ENCODE data around the gene CDC20B. TPM values are rescaled to one million over a fixed set of nuclear protein-coding genes. Genes with fewer than 3 reads are reported as not detected.

Gene CDC20B
- total RNA-seq: not detected

GRCh38 chr5:55172937-55173686, at the start of gene CDC20B:
Gene CDC20B (minus strand): TSS chr5:55173177. CDS start chr5:55173000, 177 bp downstream.
- intact Hi-C loops (cut with micrococcal nuclease): loop anchor here (1.0 to 10.0 kb wide), 7 partner anchors 53 to 1664 kb away; partner anchors contain the start of genes CCNO, DHX29 and MTREX
- peak; percentile 78 for DNase-seq
- peaks cover 60% of the 10 kb centered on the region for H3K27me3 Mint-ChIP-seq
- H3K9me3 Mint-ChIP-seq: no peaks in the 10 kb centered on the region
- H3K4me1 Mint-ChIP-seq (ENCODE audit: low read depth): peaks cover 42% of the 10 kb centered on the region
- no peaks in the 10 kb centered on the region for H3K36me3 Mint-ChIP-seq
- H3K4me3 Mint-ChIP-seq: peak within 1 kb of the TSS; percentile 80
- ChIA-PET POLR2A (interaction anchor here (1.2 kb wide), 1 partner anchor 134 kb away, joined by 6 read pairs; the partner anchor contains the start of genes DHX29 and MTREX), CTCF (interaction anchor here (0.8 to 3.2 kb wide), 8 partner anchors 10 to 271 kb away, joined by 3 to 22 read pairs (median 4); partner anchors contain the start of genes CCNO, DHX29, GPX8 and MTREX)
- no peak within 1 kb of the TSS for H3K27ac Mint-ChIP-seq

- ChIA-PET CTCF (no interaction called here), POLR2A (no interaction called here)
- no peak overlapping the region for H3K27ac Mint-ChIP-seq
- no peak for DNase-seq
- no peaks in the 10 kb centered on the region for H3K36me3 Mint-ChIP-seq
- H3K4me1 Mint-ChIP-seq (ENCODE audit: low read depth): peaks cover 21% of the 10 kb centered on the region
- no peak overlapping the region for H3K4me3 Mint-ChIP-seq
- H3K9me3 Mint-ChIP-seq: no peaks in the 10 kb centered on the region
- H3K27me3 Mint-ChIP-seq: peaks cover 71% of the 10 kb centered on the region
- intact Hi-C loops (cut with micrococcal nuclease): no loop called here
Observed at GRCh38 chr5:55222092-55222984, 49.4 kb upstream of the CDC20B start.

GRCh38 chr5:55220433-55221185, 47.6 kb upstream of the CDC20B start:
- Mint-ChIP-seq H3K4me3 (peak overlapping the region; percentile 67), H3K27ac (no peak overlapping the region), H3K4me1 (ENCODE audit: low read depth) (peaks cover 21% of the 10 kb centered on the region), H3K36me3 (no peaks in the 10 kb centered on the region), H3K27me3 (peaks cover 67% of the 10 kb centered on the region), H3K9me3 (no peaks in the 10 kb centered on the region)
- peak; percentile 28 for DNase-seq
- ChIA-PET CTCF (interaction anchor here (1.0 kb wide), 1 partner anchor 23 kb away, joined by 3 read pairs; no protein-coding TSS in a partner anchor), POLR2A (interaction anchor here (0.7 kb wide), 1 partner anchor 13 kb away, joined by 3 read pairs; no protein-coding TSS in a partner anchor)
- intact Hi-C loops (cut with micrococcal nuclease): no loop called here

- Mint-ChIP-seq H3K36me3 (no peaks in the 10 kb centered on the region), H3K4me3 (no peak overlapping the region), H3K9me3 (no peaks in the 10 kb centered on the region), H3K4me1 (ENCODE audit: low read depth) (peaks cover 21% of the 10 kb centered on the region), H3K27me3 (peaks cover 59% of the 10 kb centered on the region), H3K27ac (no peak overlapping the region)
- intact Hi-C loops (cut with micrococcal nuclease): no loop called here
- ChIA-PET POLR2A (no interaction called here), CTCF (no interaction called here)
- DNase-seq: no peak
Observed at GRCh38 chr5:55219770-55220169, 46.8 kb upstream of the CDC20B start.

- H3K36me3 Mint-ChIP-seq: no peaks in the 10 kb centered on the region
- no peak for DNase-seq
- intact Hi-C loops (cut with micrococcal nuclease): no loop called here
- no peak overlapping the region for H3K4me3 Mint-ChIP-seq
- H3K27ac Mint-ChIP-seq: no peak overlapping the region
- H3K27me3 Mint-ChIP-seq: peaks cover 50% of the 10 kb centered on the region
- ChIA-PET POLR2A (no interaction called here), CTCF (no interaction called here)
- H3K9me3 Mint-ChIP-seq: no peaks in the 10 kb centered on the region
- peaks cover 21% of the 10 kb centered on the region for H3K4me1 Mint-ChIP-seq (ENCODE audit: low read depth)
Observed at GRCh38 chr5:55218967-55219366, 46.0 kb upstream of the CDC20B start.

- ChIA-PET CTCF (no interaction called here), POLR2A (no interaction called here)
- no peaks in the 10 kb centered on the region for H3K4me1 Mint-ChIP-seq (ENCODE audit: low read depth)
- H3K27ac Mint-ChIP-seq: no peak overlapping the region
- intact Hi-C loops (cut with micrococcal nuclease): no loop called here
- H3K4me3 Mint-ChIP-seq: no peak overlapping the region
- H3K27me3 Mint-ChIP-seq: peaks cover 9% of the 10 kb centered on the region
- DNase-seq: no peak
- no peaks in the 10 kb centered on the region for H3K36me3 Mint-ChIP-seq
- no peaks in the 10 kb centered on the region for H3K9me3 Mint-ChIP-seq
Observed at GRCh38 chr5:55211184-55211874, 38.4 kb upstream of the CDC20B start.

- Mint-ChIP-seq H3K4me3 (no peak overlapping the region), H3K27me3 (peaks cover 26% of the 10 kb centered on the region)
Observed at GRCh38 chr5:55205001-55205400, 32.0 kb upstream of the CDC20B start.

GRCh38 chr5:55191165-55191564, 18.2 kb upstream of the CDC20B start:
- no peaks in the 10 kb centered on the region for H3K4me1 Mint-ChIP-seq (ENCODE audit: low read depth)
- H3K9me3 Mint-ChIP-seq: no peaks in the 10 kb centered on the region
- ChIA-PET CTCF (interaction anchor here (1.0 kb wide), 1 partner anchor 19 kb away, joined by 3 read pairs; no protein-coding TSS in a partner anchor), POLR2A (interaction anchor here (1.2 kb wide), 1 partner anchor 15 kb away, joined by 3 read pairs; no protein-coding TSS in a partner anchor)
- no peak overlapping the region for H3K4me3 Mint-ChIP-seq
- peaks cover 40% of the 10 kb centered on the region for H3K27me3 Mint-ChIP-seq
- H3K27ac Mint-ChIP-seq: no peak overlapping the region
- H3K36me3 Mint-ChIP-seq: no peaks in the 10 kb centered on the region
- intact Hi-C loops (cut with micrococcal nuclease): no loop called here
- DNase-seq: no peak

More at GRCh38 chr5:55205001-55205400, 32.0 kb upstream of the CDC20B start:
- CTCF ChIA-PET: no interaction called here
- POLR2A ChIA-PET: no interaction called here
- Mint-ChIP-seq H3K27ac (no peak overlapping the region), H3K4me1 (ENCODE audit: low read depth) (no peaks in the 10 kb centered on the region), H3K9me3 (no peaks in the 10 kb centered on the region), H3K36me3 (peaks cover 2% of the 10 kb centered on the region)
- no peak for DNase-seq
- intact Hi-C loops (cut with micrococcal nuclease): no loop called here

- CTCF ChIA-PET: interaction anchor here (0.6 to 1.4 kb wide), 3 partner anchors 11 to 446 kb away, joined by 3 to 5 read pairs (median 3); no protein-coding TSS in a partner anchor
- Mint-ChIP-seq H3K27me3 (peaks cover 43% of the 10 kb centered on the region), H3K27ac (no peak overlapping the region), H3K36me3 (no peaks in the 10 kb centered on the region), H3K4me1 (ENCODE audit: low read depth) (no peaks in the 10 kb centered on the region), H3K9me3 (no peaks in the 10 kb centered on the region), H3K4me3 (no peak overlapping the region)
- DNase-seq: no peak
- intact Hi-C loops (cut with micrococcal nuclease): no loop called here
- POLR2A ChIA-PET: no interaction called here
Observed at GRCh38 chr5:55188656-55189540, 15.9 kb upstream of the CDC20B start.

DNA sequence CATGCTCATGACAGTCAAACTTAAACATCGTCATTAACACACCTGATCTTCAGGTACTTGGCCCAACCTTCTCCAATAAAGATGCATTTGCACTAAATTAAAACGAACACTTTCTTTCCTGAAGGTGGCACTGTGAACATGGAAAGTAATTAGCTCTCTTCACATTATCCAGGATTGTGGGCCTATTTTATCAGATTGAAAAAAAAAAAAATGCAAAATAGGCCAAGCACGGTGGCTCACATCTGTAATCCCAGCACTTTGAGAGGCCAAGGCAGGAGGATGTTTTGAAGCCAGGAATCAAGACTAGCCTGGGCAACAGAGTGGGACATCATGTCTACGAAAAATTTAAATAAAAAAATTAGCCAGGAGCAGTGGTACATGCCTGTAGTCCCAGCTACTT, 14.4 kb upstream of the CDC20B start:
- peaks cover 38% of the 10 kb centered on the region for H3K27me3 Mint-ChIP-seq
- DNase-seq: no peak
- H3K27ac Mint-ChIP-seq: no peak overlapping the region
- POLR2A ChIA-PET: no interaction called here
- intact Hi-C loops (cut with micrococcal nuclease): no loop called here
- no peaks in the 10 kb centered on the region for H3K36me3 Mint-ChIP-seq
- no peak overlapping the region for H3K4me3 Mint-ChIP-seq
- CTCF ChIA-PET: interaction anchor here (0.9 to 1.4 kb wide), 3 partner anchors 9 to 16 kb away, joined by 3 to 5 read pairs (median 3); no protein-coding TSS in a partner anchor
- H3K4me1 Mint-ChIP-seq (ENCODE audit: low read depth): no peaks in the 10 kb centered on the region
- H3K9me3 Mint-ChIP-seq: no peaks in the 10 kb centered on the region
